Measurements from ENCODE around the gene RSPH9. TPM values are rescaled to one million over a fixed set of nuclear protein-coding genes. Genes with fewer than 3 reads are reported as not detected.
A peak's percentile ranks its signal among the peaks of the same experiment; 100 is the strongest.

The RSPH9 gene
- total RNA-seq, 1 donor from 2014 or later = not detected

DNA sequence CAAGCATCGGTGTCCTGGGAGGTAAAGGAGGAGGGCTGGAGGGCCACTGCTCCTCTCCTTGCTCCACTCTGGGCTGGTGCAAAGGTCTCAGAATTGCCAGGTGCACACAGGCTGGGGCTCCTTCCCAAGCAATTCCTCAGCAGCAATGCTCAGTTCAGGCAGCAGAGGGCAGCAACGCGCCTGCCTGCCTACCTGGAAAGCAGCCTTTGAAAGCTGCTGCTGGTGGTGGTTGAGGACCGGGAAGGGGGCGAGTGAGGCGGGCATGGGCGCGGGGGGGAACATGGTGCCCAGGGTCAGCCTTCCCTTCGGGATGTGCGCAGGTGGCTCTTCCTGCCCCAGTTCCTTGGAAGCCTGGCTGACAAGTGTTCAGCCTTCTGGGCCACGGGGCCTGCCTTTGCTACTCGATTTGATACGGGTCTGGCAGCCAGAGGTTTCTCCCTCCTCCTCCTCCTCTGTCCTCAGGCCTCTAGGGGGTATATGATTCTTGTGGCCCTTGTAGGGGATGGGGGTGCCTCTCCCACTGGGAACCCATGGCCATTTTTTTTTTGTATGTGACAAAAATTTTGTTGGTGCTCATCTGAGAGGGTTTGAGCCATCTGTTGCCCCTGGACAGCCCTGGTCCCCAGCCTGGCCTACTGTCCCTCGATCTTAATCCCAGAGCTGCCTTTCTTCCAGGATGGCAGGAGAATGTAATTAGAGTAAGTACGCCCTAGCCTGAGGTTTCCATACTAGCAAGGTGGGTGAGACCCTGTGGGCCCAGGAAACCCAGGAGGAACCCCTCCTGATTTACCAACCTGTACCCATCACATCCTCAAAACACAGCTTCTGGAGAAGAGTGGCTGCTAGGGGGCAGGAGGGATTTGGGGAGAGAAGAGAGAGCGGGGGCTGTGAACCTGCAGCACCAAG, 22.7 kb downstream of the RSPH9 start:
- DNase-seq (ENCODE audit: low spot score) = peak; percentile 93

DNA sequence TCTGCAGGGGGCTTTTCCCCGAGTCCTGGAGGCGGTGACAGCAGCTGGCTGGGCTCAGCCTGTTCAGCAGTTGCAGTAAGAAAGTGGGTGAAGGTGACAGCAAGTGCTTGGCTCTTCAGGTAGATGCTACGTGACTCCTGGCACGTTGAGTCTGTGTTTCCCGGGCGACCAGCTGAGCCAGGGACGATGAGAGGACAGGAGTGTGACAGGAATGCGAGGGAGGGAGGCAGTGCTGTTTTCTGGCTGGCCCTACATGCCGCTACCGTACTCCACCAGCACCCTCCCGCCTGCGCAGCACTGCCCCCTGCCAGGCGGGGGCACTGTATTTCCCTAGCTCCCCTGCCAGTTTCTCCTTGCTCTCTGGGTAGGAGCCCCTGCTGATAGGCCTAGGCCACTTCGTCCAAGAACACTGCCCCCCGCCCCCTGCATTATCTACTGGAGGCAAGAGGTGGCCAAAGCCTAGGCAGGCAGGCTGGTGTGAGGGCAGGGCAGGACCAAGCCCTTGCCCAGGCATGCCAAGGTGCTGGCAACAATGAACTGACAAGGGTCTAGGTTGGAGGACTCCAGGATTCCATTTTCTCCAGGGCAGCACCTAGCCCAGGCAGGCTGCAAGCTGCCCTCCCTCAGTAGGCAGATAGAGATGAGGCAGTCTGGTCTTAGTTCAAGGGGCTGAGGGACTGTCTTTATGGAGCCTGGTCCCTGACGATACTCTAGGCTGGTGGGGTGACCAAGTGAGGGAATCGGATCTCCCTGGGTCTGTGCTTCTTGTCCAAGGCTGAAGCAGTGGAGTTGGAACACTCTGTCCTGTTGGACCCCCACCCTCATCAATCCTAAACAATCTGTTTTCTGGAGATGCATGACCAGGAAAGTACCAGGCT, 23.6 kb downstream of the RSPH9 start:
- no peak for DNase-seq (ENCODE audit: low spot score)

DNA sequence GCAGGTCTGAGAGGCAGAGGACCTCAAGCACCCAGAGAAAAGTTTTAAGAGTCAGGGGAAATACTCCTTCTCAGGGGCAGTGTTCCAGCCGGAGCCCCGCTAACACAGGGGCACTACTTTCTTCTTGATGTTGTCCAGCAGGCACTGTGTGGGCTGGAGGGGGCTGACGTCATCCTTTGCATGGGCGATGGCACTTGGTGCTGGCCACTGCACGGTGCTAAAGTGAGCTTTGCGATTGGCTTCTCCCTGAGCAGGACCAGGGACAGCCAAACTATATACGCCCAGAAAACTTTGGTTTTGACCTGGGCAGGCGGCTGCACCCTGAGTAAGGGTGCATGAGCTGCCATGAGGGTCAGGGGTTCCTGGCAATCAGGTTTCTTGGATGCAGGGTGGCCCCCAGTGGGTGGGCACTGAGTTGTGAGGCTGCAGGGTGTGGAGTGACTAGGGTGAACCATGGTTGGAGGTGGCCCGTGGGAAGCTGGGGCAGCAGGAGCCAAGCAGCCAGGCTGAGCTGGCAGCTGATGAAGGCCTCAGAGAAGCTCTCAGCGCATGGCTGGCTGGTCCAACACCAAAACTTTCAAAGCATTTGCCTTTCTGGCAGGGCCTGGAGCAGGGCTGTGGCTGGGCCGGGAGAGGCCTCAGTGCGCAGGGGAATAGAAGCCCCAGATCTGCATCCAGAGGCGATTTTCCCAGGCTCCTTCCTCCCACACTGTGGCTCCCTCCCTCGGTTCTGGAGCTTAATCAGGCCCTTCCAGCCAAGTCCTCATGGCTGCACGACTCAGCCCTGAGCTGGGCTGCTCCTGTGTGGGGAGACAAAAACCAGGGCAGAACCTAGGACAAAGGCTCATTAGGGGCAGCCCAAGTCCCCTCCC, 24.4 kb downstream of the RSPH9 start:
- DNase-seq (ENCODE audit: low spot score) = no peak

DNA sequence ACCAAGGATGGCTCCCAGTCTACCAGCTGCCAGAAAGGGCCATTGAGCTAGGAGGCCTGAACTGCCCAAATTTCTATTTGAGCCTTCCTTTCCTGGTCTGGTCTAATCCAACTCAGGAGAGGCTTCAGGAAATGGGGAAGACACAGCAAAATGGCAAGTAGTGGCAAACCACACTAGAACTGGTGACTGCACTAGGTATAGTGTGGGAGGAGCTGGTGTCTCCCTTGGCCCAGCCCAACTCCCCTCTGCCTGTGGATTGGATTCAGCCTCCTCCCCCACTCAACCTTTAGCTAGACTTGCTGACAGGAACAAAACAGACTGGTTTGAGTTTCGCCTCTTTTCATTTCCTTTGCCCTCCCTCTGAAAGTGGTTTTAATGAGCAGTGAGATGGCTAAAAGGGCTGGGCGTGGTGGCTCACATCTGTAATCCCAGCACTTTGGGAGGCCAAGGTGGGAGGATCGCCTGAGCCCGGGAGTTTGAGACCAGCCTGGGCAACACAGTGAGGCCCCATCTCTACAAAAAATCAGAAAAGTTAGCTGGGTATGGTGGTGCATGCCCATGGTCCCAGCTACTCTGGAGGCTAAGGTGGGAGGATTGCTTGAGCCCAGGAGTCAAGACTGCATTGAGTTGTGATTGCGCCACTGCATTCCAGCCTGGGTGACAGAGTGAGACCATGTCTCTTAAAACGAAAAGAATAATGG, 25.2 kb downstream of the RSPH9 start:
- DNase-seq (ENCODE audit: low spot score) = no peak

DNA sequence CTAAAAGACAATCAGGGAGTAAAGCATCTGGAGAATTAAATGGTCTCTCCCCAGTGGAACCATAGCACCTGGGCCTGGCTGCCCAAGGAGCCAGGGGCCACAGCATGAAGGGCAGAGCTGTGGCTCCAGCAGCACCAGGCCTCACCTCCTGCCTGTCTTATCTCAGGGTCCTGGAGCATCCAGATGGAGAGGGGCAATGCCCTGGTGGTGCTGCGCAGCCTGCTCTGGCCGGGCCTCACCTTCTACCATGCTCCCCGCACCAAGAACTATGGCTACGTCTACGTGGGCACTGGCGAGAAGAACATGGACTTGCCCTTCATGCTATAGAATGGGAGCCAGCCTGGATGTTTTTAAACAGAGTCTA, 25.8 kb downstream of the RSPH9 start:
- no peak for DNase-seq (ENCODE audit: low spot score)

DNA sequence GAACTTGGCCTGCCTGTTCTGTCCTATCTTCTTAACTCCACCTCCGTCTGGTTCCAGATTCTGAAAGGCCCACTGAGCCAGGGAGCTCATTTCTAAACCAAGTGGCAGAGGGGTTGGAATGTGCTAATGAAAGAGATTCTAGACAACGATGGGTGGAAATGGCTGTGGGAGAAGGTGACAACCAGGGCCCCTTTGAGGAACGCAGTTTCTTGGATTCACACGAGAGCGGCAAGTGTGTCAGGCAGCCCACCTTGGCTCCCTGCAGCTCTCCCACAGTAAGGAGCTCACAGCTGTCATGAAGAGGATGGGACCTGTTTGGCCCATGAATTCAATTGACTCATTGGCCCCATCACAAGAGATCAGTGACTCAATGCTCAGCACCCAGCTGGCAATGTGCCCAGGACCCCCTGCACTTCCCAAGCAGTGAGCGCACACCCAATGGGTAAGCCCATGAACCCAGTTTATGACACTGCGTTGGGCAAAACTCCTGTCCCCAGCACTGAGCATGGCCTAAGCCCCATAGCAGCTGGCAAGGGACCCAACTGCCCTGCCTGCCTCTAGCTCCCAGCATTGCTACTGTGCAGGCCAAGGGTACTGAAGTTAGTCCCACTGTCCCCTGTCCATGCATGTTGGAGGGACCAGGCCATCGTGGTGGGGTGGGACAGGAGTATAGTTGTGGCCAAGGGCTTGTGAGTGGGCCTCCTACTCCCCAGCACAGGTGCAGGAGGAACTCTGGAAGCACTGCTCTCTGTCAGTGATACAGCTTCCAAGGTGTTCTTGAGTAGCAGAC, 26.4 kb downstream of the RSPH9 start:
- DNase-seq (ENCODE audit: low spot score) = no peak

DNA sequence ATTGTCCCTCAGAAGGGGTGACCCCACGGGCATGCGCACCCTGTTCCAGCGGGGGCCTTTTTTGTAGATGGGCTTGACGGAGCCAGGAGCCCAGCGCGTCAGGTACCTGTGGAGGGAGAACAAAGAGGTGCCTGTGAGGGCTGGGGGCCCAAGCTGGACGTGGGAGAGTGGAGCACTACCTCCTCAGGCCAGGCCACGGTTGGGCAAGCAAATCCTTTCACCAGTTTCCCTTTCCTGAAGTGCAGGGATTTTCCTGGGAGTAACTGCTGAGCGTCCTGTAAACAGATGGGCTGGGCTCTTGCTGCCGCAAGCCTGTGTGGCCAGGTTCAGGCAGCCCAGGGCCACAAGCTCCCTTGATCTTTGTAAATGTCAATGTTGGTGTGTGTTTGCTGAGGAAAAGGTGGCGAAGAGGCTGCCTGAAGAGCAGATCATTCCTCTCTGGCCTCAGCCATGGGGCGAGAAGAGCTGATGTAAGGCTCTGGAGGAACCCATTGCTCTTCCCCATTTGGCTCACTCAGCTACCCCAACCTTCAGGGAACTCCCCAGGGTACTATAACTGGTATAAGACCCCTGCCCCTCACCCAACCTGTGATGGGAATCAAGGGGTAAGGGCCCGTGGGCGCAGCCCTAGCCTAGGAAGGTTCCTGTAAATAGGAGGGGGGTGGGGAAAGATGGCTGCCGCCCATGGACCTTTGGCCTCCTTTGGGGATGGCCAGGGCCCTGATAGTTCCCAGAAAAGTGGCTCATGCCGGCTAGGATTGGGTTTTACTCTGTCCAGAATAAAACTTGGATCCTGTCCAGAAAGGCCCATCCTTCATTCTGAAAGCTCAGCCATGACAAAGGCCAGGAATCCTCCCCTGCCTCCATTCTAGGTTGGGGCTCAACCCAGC, 27.2 kb downstream of the RSPH9 start:
- no peak for DNase-seq (ENCODE audit: low spot score)

DNA sequence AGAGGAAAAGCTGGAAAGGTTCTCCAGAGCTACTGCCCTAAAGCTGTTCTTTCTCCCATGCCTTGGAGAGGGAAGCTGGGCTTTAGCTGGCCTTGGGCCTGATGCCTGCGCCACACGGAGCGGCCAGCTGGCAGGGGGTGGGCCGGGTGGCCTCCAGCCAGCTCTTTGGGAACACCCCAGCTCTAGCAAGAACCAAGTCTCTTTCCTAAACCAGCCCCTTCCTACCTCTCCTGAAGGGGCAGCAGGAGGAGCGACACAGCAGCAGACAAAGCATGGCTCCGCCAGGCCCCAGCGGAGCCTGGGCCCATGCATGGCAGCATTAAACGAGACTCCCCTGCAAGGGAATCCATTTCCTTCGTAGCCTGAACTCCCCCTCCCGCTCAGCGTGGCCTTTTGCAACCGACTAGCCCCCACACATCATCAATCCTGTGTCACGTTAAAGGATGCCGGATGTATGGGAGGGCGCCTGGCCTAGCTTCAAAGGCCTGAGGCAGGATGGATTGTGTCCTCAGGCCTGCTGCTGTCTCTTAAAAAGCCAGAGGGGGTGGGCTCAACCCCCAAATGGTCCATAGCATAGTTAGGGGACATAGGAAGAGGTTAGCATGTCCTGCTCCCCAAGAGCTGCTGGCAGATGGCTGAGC, 28.7 kb downstream of the RSPH9 start:
- no peak for DNase-seq (ENCODE audit: low spot score)

DNA sequence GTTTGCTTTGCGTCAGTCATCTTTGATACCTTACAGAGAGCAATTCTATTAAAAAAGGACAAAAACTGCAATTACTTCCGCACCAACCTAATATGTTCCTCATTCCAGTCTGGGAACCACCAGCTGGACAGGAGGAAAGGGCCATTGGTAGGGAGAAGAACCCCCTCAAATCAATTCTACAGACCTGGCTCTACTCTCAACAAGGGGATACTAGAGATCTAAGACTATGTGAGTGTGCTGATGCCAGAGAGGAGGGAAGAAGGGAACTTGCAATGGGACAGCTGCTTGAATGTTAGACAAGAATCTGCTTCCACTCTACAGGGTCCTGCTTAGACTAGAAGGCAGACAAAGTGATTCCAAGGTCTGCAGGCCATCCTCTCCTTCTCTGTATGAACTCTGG, 29.5 kb downstream of the RSPH9 start:
- DNase-seq (ENCODE audit: low spot score) = no peak

DNA sequence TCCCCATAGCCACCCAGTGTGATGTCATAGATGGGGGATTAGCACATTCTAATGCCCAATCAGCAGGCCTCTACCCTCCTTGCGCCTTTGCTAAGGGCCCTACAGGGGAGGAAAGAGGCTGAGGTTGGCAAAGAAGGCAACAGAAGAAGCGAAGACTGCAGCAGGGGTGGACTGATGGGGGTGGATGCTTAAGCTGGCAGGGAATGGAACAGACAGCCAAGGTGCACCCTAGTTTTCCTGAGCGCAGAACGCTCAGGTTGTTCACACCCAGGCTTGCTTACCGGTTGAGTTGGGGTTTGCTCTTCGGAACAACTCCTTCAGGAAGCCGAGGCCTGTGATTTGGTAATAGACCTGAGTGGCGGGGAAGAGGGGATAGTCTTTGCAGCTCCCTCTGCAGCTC, 30.1 kb downstream of the RSPH9 start:
- DNase-seq (ENCODE audit: low spot score) = no peak

DNA sequence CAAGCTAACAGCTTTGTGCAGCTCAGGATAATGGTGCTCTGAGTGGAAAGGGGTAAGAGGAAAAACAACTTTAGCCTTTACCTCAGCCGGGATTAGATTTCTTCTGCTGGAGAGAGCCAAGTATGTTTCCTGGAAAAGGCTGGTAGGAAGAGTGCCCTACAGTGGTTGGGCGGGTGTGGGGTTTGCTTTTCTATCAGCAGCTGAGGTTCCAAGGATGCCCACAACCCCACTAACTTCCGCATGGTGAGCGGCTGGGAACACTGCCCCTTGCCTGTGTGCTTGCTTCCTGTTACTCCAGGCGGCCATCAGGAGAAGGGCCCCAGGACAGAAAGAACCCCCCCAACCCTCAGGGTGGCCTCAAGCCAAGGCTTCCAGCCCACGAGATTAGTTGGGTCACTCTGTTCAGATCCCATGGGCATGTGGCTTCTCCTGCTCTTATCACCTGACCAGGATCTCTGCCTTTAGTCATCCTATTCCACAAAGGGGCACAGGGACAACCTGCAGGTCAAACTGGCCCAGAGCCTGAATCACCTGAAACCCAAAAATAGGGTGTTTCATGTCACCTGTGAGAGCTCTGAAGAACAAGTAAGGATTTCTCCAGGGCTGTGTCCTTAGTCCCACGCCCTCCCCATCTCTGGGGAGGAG, 32.2 kb downstream of the RSPH9 start:
- no peak for DNase-seq (ENCODE audit: low spot score)

DNA sequence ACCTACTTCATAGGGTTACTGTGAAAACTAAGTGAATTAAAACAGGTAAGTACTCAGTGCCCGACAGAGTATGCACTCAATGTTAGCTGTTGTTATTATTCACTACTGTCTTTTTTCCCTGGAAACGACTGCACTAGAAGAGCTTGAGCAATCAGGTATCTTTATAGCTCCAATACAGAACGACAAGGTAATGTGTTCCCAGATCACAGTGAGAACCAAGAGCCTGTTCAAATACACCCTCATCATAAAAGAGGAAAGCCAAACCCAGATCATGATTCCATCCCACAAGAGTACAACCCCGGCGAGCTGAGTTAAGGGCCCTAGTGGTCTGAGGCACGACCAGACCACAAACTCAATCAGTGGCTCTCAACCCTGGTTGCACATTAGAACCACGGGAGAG, 32.9 kb downstream of the RSPH9 start:
- no peak for DNase-seq (ENCODE audit: low spot score)

DNA sequence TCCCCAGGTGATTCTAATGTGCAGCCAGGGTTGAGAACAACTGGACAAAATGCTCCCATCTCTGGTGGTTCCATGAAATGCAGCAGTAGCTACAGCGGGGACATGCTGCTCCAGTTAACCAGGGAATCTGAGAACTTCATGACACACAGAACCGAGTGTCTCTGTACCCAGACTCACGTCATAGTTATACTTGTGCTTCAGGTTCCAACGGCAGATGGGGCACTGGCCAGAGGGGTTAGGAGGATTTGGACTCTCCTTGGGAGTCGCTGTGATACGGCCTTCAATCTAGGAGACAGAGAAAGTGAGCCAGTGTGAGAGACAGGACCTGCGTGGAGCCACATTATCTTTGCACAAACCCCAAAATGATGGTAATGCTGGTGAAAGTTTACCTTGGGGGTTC, 33.5 kb downstream of the RSPH9 start:
- DNase-seq (ENCODE audit: low spot score) = no peak

DNA sequence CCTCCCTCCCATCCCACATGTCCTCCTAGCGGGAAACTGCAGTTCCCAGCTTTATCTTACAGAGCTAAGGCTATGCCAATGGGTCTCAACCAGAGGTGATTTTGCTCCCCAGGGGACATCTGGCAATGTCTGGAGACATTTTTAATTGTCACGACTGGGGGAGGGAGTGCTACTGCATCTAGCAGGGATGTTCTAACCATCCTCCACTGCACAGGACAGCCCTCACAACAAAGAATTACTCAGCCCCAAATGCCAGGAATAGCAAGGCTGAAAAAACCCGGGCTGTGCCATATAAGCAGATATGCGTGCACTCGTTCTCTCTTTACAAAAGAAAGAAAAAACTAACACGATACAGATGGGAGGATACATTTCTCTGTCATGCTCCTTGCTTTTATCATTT, 34.2 kb downstream of the RSPH9 start:
- DNase-seq (ENCODE audit: low spot score) = no peak

DNA sequence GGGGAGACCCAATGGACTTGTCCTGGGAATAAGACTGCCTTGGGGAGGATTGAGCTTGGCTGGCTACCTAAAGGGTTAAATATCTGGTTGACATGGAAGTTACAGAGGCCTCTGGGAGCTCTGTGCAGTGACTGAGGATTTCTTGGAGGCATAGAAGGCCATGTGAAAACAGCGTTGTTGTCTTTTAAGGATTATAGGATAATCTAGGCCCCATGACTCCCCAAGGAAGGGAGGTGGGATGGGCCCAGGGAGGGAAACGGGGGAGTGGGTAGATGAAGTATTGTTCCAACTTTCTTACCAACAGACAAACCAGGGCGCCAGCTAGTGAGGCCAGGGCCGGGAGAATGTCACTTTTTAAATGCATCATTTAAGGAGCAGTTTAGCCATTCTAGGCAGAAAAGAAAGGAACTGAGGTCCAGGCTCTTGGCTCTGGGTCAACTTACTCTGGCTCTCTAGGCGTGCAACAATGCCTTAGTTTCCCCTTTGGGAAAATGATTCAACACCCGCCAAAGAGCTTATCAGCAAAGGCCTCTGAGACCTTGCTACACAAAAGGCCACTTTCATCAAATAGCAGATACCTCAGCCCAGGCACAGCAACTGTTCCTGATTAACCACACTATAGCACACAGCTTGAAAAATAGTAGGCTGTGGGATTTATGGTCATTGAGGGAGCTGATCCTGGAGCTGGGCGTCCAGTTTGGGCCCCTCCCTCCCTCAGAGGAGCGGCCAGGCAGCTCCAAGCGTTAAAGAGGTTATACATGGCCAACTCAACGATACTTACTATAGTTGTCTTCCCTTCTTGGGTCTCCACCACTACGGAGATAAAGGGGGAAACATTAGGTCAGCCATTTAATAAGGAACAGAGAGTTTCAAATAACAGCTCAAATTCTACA, 35.7 kb downstream of the RSPH9 start:
- no peak for DNase-seq (ENCODE audit: low spot score)

DNA sequence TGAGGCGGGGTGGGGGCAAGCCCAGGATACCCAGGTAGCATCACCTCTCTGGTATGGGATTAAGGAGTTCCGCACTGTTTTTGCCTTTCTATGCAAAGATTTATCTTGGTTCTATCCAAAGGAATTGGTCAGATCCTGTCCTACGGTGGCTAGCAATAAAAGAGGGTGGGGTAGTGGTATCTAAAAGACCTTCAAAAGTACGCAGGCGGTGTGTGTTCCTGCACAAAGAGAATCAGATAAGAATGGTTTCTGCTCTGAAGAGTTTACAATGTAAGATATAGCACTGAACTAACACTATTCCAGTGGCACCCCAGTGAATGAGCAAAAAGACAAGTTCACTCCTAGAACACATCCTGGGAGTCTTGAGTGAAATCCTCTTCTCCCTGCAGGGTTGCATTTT, 36.5 kb downstream of the RSPH9 start:
- DNase-seq (ENCODE audit: low spot score) = no peak
